ENCODE data around the gene NOS1AP. TPM values are rescaled to one million over a fixed set of nuclear protein-coding genes. Genes with fewer than 3 reads are reported as not detected.
A peak's percentile ranks its signal among the peaks of the same experiment; 100 is the strongest.

Gene NOS1AP
- total and polyA plus RNA-seq, 8 donors, result 0.25 to 13.8 (median 6.2) TPM

DNA sequence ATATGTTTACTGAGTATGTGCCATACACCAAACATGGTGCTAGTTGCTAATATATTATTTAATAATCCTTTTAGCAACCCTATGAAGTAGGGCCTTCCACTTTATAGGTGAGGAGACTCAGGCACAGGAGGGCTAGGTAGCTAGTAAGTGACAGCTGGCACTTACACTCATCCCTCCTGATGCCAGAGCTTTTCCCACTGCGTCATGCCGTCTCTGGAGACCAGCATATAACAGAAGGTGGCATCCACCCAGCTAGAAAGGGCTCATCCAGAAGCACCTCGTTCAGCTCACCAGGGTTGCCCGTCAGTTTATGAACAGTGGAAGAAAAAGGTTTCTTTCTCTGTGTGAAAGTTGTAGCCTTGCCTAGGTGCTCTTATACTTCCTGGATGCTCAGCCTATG is 108.9 kb downstream of the NOS1AP start:
- no peak overlapping the region for H3K4me3 ChIP-seq
- peaks cover 10 to 34% (median 23%) of the 10 kb centered on the region in 4 donors for H3K4me1 ChIP-seq
- no peak for TF ChIP-seq POLR2AphosphoS5 (IDR thresholded peaks at IDR 0.05)
- TF ChIP-seq EP300 (IDR thresholded peaks at IDR 0.05), result no peak
- no peak for TF ChIP-seq POLR2A (IDR thresholded peaks at IDR 0.05)
- H3K9me3 ChIP-seq, result no peaks in the 10 kb centered on the region
- no peaks in the 10 kb centered on the region for H3K27me3 ChIP-seq
- WGBS, 5 donors, result 51 to 75% (median 67%) methylated on average over 4 of the region's 4 CpGs
- no peak for DNase-seq
- H3K27ac ChIP-seq, result peak overlapping the region; percentile 13 to 58 (median 14)
- H3K36me3 ChIP-seq, result no peaks in the 10 kb centered on the region
- intact Hi-C loops (cut with DNase I; ENCODE audit: low total_unique reads), result no loop called here

GRCh38 chr1:162179121-162179520 is 109.6 kb downstream of the NOS1AP start:
- H3K27me3 ChIP-seq, result no peaks in the 10 kb centered on the region
- peaks cover 10 to 39% (median 23%) of the 10 kb centered on the region in 4 donors for H3K4me1 ChIP-seq
- intact Hi-C loops (cut with DNase I; ENCODE audit: low total_unique reads), result no loop called here
- H3K9me3 ChIP-seq, result no peaks in the 10 kb centered on the region
- peak in 1 of 2 donors; percentile 59 for DNase-seq
- WGBS, 5 donors, result 16 to 47% (median 43%) methylated on average over 4 of the region's 4 CpGs
- no peaks in the 10 kb centered on the region for H3K36me3 ChIP-seq
- no peak overlapping the region for H3K4me3 ChIP-seq
- TF ChIP-seq POLR2AphosphoS5 (IDR thresholded peaks at IDR 0.05) (peak in 1 of 3 donors; percentile 25), CTCF (IDR thresholded peaks at IDR 0.05) (no peak)
- no peak overlapping the region for H3K27ac ChIP-seq

- no peak overlapping the region for H3K4me3 ChIP-seq
- intact Hi-C loops (cut with DNase I; ENCODE audit: low total_unique reads), result no loop called here
- no peak for DNase-seq
- no peak for TF ChIP-seq POLR2A (IDR thresholded peaks at IDR 0.05)
- no peak for TF ChIP-seq POLR2AphosphoS5 (IDR thresholded peaks at IDR 0.05)
- no peak for TF ChIP-seq CTCF (IDR thresholded peaks at IDR 0.05)
- no peak for TF ChIP-seq EP300 (IDR thresholded peaks at IDR 0.05)
- no peaks in the 10 kb centered on the region for H3K36me3 ChIP-seq
- H3K4me1 ChIP-seq, result peaks cover 4 to 38% (median 18%) of the 10 kb centered on the region in 4 donors
- H3K27me3 ChIP-seq, result no peaks in the 10 kb centered on the region
- H3K27ac ChIP-seq, result no peak overlapping the region
- no peaks in the 10 kb centered on the region for H3K9me3 ChIP-seq
Measured at GRCh38 chr1:162180813-162181212, 111.3 kb downstream of the NOS1AP start.

DNA sequence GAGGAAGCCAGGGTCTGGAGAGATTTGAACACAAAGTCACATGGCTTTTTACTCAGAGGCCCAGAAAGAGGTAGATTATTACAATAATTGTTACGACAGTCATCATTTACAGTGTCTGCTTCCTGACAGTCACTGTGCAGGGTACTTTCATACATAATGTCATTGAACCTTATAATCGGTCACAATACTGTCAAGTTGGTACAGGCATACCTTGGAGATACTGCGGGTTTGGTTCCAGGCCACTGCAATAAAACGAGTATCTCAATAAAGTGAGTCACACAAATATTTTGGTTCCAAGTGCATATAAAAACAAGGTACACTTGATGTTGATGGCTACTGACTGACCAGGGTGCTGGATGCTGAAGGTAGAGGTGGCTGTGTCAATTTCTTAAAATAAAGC is 112.6 kb downstream of the NOS1AP start:
- Histone ChIP-seq H3K9me3 (no peaks in the 10 kb centered on the region), H3K36me3 (no peaks in the 10 kb centered on the region), H3K4me3 (no peak overlapping the region), H3K27me3 (no peaks in the 10 kb centered on the region), H3K27ac (no peak overlapping the region), H3K4me1 (peaks cover 4 to 35% (median 17%) of the 10 kb centered on the region in 4 donors)
- intact Hi-C loops (cut with DNase I; ENCODE audit: low total_unique reads), result no loop called here
- no peak for TF ChIP-seq EP300 (IDR thresholded peaks at IDR 0.05)
- TF ChIP-seq CTCF (IDR thresholded peaks at IDR 0.05), result no peak
- no peak for TF ChIP-seq POLR2AphosphoS5 (IDR thresholded peaks at IDR 0.05)
- no peak for DNase-seq
- 71 to 95% (median 82%) methylated on average over 4 of the region's 4 CpGs for WGBS, 5 donors

- Histone ChIP-seq H3K27me3 (no peaks in the 10 kb centered on the region), H3K36me3 (no peaks in the 10 kb centered on the region), H3K9me3 (no peaks in the 10 kb centered on the region), H3K4me1 (peaks cover 0 to 45% (median 20%) of the 10 kb centered on the region in 4 donors), H3K4me3 (no peak overlapping the region), H3K27ac (no peak overlapping the region)
- DNase-seq, result no peak
- 46 to 69% (median 55%) methylated on average over 4 of the region's 4 CpGs for WGBS, 5 donors
- TF ChIP-seq EP300 (IDR thresholded peaks at IDR 0.05), result no peak
- no peak for TF ChIP-seq POLR2A (IDR thresholded peaks at IDR 0.05)
- TF ChIP-seq POLR2AphosphoS5 (IDR thresholded peaks at IDR 0.05), result no peak
- TF ChIP-seq CTCF (IDR thresholded peaks at IDR 0.05), result no peak
- intact Hi-C loops (cut with DNase I; ENCODE audit: low total_unique reads), result no loop called here
Measured at GRCh38 chr1:162185314-162186025, 116.0 kb downstream of the NOS1AP start.

All from stomach (tissue), 9 donors.